ENCODE data around the gene SP140L. TPM values are rescaled to one million over a fixed set of nuclear protein-coding genes. Genes with fewer than 3 reads are reported as not detected.

SP140L gene
- 3.7 TPM for polyA plus RNA-seq (2012; ENCODE audit: insufficient read length, low read depth)

DNA sequence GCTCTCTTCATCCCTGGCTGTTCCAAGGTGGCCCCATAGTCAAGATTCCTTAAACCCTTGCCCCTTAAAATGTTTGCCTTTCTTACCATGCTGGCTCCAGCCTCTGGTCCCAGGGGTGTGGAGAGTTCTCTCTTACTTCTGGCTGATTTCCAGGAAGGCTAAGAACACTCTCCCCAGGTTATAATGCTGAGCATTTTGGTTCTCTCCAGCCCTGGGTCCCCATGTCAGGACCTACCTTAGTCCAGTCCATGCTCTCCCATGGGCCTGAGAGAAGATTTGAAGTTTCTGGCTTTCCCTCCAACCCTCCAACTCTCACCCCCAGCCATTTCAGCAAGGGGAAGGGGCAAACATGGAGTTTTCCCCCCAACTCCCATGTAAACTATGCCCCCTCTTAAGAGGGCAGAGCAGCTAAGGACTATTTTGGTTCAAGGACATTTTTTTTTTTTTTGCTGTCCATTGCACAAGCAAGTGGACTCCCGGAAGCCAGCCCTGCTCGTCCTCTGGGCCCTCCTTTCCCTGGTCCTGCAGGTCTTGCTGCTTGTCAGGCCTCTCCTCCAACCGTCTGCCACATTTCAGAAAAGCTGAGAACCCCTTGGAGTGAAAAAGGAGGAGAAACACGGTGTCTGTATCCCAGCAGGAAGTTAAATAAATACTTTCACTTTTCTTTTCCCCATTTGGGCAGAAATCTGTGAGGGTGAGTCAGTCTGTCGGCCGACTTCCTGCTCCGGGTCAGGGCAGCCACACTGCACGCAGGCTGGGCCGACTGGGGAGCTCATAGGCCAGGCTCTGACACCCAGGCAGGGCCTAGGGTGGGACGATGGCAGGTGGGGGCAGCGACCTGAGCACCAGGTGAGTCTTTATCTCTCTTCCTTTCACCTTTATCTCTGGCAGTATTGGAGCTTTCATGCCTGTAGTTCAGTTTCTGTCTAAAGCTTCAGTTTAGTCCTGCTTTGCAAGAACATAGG is at the start of gene SP140L:
SP140L (plus strand) TSS at position 741 of the 965 bp plus-strand sequence; CDS start at position 818, 77 bp downstream.
- TF ChIP-seq, protein P1, sequence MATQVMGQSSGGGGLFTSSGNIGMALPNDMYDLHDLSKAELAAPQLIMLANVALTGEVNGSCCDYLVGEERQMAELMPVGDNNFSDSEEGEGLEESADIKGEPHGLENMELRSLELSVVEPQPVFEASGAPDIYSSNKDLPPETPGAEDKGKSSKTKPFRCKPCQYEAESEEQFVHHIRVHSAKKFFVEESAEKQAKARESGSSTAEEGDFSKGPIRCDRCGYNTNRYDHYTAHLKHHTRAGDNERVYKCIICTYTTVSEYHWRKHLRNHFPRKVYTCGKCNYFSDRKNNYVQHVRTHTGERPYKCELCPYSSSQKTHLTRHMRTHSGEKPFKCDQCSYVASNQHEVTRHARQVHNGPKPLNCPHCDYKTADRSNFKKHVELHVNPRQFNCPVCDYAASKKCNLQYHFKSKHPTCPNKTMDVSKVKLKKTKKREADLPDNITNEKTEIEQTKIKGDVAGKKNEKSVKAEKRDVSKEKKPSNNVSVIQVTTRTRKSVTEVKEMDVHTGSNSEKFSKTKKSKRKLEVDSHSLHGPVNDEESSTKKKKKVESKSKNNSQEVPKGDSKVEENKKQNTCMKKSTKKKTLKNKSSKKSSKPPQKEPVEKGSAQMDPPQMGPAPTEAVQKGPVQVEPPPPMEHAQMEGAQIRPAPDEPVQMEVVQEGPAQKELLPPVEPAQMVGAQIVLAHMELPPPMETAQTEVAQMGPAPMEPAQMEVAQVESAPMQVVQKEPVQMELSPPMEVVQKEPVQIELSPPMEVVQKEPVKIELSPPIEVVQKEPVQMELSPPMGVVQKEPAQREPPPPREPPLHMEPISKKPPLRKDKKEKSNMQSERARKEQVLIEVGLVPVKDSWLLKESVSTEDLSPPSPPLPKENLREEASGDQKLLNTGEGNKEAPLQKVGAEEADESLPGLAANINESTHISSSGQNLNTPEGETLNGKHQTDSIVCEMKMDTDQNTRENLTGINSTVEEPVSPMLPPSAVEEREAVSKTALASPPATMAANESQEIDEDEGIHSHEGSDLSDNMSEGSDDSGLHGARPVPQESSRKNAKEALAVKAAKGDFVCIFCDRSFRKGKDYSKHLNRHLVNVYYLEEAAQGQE (IDR thresholded peaks at IDR 0.05; ENCODE audit: insufficient read depth in 1 of 2, low read depth in 2 of 2, low read length in 2 of 2), result no peak
- TF ChIP-seq SIN3A (IDR thresholded peaks at IDR 0.05; ENCODE audit: borderline replicate concordance, insufficient read depth, low read length), result no peak
- peak; percentile 47; the same call in 1 of the 2 replicates for TF ChIP-seq TAF1 (IDR thresholded peaks at IDR 0.05; ENCODE audit: borderline replicate concordance, insufficient read depth, low read length)
- TF ChIP-seq POLR2AphosphoS5 (IDR thresholded peaks at IDR 0.05; ENCODE audit: low read depth, low read length), result peak; percentile 75
- TF ChIP-seq FOXP2 (optimal IDR thresholded peaks at IDR 0.05; ENCODE audit: borderline replicate concordance, extremely low read depth, extremely low read length, insufficient read depth), result no peak

DNA sequence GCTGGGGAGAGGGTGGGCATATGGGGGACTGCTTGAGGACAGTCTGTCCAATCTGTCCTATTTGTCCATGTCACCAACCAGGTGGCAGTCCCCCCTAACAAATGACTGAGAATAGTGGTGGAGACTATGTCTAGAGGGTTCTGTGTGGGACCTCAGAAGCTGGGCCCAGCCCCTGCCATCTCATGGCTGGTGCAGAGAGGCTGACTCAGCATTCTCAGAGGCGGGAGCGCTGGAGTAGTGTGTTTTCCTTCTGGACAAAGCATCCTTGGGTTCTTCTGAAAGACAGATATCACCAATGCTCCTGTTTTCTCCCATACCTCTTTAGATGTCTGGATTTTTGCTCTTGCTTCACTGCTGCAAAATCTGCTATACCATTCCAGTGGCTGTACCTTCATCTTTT is 44.1 kb upstream of the SP140L start:
- no peak for TF ChIP-seq FOXP2 (optimal IDR thresholded peaks at IDR 0.05; ENCODE audit: borderline replicate concordance, extremely low read depth, extremely low read length, insufficient read depth)

DNA sequence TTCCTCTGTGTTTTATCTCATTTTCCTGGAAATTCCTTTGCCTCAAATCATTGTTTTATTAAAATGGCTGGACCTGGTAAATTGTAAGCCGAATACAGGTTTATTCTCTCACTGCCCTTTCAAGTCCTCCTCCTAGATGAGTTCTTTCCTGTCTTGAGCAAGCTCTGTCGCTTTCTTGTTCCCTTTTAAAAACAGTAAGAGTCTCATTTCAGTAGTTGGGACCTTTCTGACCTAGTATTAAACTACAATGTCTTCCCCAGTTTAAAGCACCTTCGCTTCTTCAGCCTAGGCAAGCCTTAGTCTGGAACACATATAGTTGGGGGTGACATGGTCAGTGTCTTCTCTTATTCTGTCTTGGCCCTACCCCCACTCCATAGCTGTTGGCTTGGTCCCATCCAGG is 40.9 kb upstream of the SP140L start:
- TF ChIP-seq, protein P1 (IDR thresholded peaks at IDR 0.05; ENCODE audit: insufficient read depth in 1 of 2, low read depth in 2 of 2, low read length in 2 of 2), result no peak
- no peak for TF ChIP-seq POLR2AphosphoS5 (IDR thresholded peaks at IDR 0.05; ENCODE audit: low read depth, low read length)
- TF ChIP-seq SIN3A (IDR thresholded peaks at IDR 0.05; ENCODE audit: borderline replicate concordance, insufficient read depth, low read length), result no peak
- TF ChIP-seq TAF1 (IDR thresholded peaks at IDR 0.05; ENCODE audit: borderline replicate concordance, insufficient read depth, low read length), result no peak
- TF ChIP-seq FOXP2 (optimal IDR thresholded peaks at IDR 0.05; ENCODE audit: borderline replicate concordance, extremely low read depth, extremely low read length, insufficient read depth), result no peak

DNA sequence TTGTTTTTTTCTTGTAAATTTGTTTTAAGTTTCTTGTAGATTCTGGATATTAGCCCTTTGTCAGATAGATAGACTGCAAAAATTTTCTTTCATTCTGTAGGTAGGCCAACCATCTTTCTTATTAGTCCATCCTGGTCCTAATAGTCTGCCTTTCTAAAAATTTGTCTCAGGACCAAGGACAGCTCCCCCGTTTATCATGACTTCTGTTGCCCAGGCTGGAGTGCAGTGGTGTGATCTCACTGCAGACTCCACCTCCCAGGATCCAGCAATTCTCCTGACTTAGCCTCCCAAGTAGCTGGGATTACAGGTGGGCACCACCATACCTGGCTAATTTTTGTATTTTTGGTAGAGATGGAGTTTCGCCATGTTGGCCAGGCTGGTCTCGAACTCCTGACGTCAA is 37.7 kb upstream of the SP140L start:
- TF ChIP-seq, protein P1 (IDR thresholded peaks at IDR 0.05; ENCODE audit: insufficient read depth in 1 of 2, low read depth in 2 of 2, low read length in 2 of 2), result peak; percentile 73 to 92

DNA sequence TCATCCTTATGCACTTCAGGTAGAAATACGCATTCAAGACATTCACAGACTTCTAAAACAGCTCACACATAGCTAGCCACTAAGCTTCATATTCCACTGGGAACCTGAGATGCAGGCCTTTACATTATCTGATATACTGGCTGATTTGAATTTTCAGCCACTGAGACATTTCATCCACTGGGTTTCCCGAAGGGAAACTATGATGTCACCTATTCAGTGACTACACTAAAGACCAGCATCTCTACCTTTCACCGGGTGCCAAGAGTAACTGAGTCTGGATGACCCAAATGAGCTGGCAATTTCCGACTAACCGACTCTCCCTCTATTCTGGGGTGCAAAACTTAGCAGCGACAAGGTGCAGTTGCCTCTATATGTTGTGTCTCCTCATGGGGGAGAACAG is 31.8 kb upstream of the SP140L start:
- TF ChIP-seq TAF1 (IDR thresholded peaks at IDR 0.05; ENCODE audit: borderline replicate concordance, insufficient read depth, low read length) (no peak), FOXP2 (optimal IDR thresholded peaks at IDR 0.05; ENCODE audit: borderline replicate concordance, extremely low read depth, extremely low read length, insufficient read depth) (no peak), SIN3A (IDR thresholded peaks at IDR 0.05; ENCODE audit: borderline replicate concordance, insufficient read depth, low read length) (no peak), POLR2AphosphoS5 (IDR thresholded peaks at IDR 0.05; ENCODE audit: low read depth, low read length) (no peak)
- TF ChIP-seq, protein P1 (IDR thresholded peaks at IDR 0.05; ENCODE audit: insufficient read depth in 1 of 2, low read depth in 2 of 2, low read length in 2 of 2), result no peak

All from PFSK-1 (cell line).